T-helper 22 cell (primary cell): Measurements from ENCODE around the gene P3R3URF.

ENCODE experiments used
- DNase-seq: peaks from one replicate; pipeline ENCODE4 v3.0.0-alpha.2; 2020; ENCODE audit warnings: low read depth

P3R3URF gene

DNA sequence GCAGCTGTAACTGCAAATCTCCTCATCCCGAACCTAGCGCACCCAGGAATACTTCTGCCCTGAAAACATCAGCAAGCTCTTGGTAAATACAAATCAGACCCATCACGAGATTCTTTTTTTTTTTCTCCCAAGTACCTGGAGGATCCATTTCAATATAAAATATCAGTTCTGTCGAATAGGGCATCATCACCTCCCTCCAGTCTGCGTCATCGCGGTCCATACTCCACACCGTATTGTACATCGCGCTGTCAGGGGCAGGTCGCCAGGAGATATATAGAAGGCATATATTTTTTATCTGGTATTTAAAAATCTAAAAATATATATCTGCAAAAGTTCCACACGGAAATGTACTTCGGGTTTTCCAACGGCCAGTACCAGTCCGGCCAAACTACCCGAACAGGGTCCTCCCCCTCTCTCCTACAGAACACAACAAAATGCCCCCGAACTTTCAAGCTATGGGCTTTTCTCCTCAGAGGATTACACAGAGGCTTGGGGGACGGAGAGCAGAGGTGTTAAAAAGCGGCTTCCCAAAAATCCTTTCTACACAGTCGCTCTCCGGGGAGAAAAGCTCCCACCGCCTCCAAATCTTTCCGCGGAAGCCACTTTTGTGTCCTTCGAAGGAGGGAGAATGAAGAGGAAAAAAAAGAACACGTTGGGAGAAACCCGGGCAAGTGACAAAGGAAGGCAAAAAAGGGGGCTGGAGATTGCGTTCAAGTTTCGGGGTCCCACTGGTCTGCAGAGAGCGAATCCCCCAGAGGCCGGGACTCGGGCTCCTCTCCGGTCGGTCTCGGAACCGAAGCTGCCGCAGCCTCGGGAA lies 44.4 kb downstream of the P3R3URF start:
- DNase-seq: peak; percentile 7

DNA sequence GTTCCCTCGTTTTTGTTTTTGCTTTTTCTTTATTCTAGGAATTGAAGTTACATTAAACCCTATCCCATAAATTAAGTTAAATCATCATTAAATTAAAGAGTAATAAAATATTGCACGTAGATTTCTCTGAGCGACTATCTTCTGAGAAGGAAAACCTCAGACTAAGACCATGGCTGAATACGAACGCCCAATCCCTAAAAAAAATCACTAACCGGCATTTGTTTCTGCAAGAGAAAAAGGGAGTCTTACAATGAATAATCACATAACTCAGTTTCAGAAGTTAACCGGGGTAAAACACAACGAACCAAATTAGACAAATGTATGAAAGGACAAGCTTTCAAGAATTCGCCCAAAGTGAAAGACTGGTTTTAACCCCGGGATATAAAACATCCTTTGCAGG lies 45.2 kb downstream of the P3R3URF start:
- DNase-seq: no peak

DNA sequence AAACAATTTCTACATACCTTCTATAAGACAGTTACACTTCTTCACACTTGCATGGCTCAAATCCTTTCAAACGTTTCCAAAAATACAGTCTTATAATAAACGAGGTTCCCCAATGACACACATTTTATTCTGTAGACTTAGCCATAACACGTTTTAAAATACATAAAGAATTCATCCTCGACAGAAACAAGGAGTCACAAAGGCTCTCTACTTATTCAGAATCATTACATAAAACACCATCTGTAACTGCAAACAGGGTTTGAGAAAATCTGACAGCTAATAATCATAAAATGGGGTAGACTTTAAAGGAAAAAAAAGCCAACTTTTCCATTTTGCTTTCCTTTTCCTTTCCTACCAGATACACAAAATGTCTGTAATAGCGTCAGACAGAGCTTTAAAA lies 45.7 kb downstream of the P3R3URF start:
- DNase-seq: no peak

DNA sequence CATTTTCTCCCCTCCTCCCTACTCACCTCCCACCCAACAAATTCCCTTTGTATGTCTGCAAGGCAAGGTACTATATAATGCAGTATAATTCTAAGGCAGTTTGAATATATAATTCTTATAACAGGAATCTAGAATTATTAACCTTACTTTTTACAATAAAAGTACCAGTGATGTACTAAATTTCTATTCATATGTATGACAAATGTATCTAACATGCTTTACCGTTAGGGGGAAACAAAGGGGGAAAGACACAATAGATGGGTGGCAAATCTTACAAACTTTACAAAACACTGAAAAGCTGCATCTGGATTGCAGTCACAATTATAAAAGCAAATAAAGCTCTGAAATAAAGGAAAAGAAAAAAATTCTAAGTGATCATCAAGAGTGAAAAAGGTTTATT lies 46.2 kb downstream of the P3R3URF start:
- DNase-seq: no peak

DNA sequence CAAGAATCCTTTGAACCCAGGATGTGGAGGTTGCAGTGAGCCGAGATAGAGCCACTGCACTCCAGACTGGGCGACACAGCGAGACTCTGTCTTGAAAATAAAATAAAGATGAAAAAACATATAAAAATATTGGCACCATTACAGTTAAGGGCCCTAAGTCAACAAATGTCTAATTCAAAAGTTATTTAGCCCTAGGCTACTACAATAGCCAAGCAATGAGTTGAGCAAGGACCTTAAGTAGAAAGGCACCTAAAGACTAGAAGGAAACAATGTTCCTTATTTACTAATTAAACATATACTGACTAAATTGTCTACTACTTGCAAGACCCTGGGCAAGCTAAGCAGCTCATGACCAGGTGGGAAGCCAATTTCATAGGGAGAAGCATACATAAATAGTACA lies 47.9 kb downstream of the P3R3URF start:
- DNase-seq: no peak
